AG10803 (cell line): ENCODE data around the gene PCDHA1.
"Not testable (repeated sequence)": the region's sequence is repeated elsewhere in the genome, so short reads cannot be mapped to it uniquely, and the experiment has no call there.

Experiments used
- DNase-seq: peaks from one replicate; pipeline ENCODE4 v3.0.0; 2010; ENCODE audit warnings: low read depth
- H3K4me3 ChIP-seq: 2 replicates; pipeline ENCODE4 v1.5.1; 2011; ENCODE audit warnings: mild to moderate bottlenecking, low read length, control low read depth
- TF ChIP-seq, protein P1 (sequence below): conservative IDR thresholded peaks from 2 replicates; pipeline ENCODE4 v1.5.1; 2011; ENCODE audit warnings: mild to moderate bottlenecking, low read length, control low read depth, inconsistent platforms

PCDHA1 gene

DNA sequence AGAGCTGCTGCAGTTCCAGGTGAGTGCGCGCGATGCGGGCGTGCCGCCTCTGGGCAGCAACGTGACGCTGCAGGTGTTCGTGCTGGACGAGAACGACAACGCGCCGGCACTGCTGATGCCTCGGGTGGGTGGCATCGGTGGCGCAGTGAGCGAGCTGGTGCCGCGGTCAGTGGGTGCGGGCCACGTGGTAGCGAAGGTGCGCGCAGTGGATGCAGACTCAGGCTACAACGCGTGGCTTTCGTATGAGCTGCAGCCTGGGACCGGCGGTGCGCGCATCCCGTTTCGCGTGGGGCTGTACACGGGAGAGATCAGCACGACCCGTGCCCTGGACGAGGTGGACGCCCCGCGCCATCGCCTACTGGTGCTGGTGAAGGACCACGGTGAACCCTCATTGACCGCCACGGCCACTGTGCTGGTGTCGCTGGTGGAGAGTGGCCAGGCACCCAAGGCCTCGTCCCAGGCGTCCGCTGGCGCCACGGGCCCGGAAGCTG, 16.9 kb downstream of the PCDHA1 start:
- no peak overlapping the region for H3K4me3 ChIP-seq
- TF ChIP-seq, protein P1, sequence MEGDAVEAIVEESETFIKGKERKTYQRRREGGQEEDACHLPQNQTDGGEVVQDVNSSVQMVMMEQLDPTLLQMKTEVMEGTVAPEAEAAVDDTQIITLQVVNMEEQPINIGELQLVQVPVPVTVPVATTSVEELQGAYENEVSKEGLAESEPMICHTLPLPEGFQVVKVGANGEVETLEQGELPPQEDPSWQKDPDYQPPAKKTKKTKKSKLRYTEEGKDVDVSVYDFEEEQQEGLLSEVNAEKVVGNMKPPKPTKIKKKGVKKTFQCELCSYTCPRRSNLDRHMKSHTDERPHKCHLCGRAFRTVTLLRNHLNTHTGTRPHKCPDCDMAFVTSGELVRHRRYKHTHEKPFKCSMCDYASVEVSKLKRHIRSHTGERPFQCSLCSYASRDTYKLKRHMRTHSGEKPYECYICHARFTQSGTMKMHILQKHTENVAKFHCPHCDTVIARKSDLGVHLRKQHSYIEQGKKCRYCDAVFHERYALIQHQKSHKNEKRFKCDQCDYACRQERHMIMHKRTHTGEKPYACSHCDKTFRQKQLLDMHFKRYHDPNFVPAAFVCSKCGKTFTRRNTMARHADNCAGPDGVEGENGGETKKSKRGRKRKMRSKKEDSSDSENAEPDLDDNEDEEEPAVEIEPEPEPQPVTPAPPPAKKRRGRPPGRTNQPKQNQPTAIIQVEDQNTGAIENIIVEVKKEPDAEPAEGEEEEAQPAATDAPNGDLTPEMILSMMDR, result no peak
- no peak for DNase-seq

DNA sequence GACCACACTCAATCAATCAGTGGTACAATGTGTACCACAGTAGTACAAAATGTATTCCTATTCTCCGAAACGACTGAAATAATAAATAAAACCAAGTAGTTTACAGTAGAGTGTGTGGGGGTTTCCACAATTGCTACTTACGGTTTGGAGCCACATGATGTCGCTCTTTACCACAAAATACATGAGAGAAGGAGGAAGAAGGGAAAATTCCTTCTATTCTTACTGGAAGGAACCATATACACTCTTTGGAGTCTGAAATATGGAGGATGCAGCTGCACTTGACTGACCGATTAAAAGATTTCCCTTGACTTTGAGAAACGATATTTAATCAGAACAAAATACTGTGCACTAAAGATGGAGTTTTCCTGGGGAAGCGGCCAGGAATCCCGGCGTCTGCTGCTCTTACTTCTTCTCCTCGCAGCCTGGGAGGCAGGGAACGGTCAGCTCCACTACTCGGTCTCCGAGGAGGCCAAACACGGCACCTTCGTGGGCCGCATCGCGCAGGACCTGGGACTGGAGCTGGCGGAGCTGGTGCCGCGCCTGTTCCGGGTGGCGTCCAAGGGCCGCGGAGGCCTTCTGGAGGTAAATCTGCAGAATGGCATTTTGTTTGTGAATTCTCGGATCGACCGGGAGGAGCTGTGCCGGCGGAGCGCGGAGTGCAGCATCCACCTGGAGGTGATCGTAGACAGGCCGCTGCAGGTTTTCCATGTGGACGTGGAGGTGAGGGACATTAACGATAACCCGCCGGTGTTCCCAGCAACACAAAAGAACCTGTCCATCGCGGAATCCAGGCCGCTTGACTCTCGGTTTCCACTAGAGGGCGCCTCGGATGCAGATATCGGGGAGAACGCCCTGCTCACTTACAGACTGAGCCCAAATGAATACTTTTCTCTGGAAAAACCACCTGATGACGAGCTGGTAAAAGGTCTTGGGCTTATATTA, 21.2 kb downstream of the PCDHA1 start, which contains the start of gene PCDHA4:
PCDHA4 (plus strand) TSS at position 235 of the 942 bp plus-strand sequence.
- peak; percentile 9 for DNase-seq
- H3K4me3 ChIP-seq, result peak within 1 kb of the TSS; percentile 44
- TF ChIP-seq, protein P1, result peak; percentile 51

DNA sequence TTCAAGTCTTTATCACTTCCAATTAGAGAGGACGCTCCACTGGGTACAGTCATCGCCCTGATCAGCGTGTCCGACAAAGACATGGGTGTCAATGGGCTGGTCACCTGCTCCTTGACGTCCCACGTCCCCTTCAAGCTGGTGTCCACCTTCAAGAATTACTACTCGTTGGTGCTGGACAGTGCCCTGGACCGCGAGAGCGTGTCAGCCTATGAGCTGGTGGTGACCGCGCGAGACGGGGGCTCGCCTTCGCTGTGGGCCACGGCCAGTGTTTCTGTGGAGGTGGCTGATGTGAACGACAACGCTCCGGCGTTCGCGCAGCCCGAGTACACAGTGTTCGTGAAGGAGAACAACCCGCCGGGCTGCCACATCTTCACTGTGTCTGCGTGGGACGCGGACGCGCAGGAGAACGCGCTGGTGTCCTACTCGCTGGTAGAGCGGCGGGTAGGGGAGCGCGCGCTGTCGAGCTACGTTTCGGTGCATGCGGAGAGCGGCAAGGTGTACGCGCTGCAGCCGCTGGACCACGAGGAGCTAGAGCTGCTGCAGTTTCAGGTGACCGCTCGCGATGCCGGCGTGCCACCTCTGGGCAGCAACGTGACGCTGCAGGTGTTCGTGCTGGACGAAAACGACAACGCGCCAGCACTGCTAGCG, 22.4 kb downstream of the PCDHA1 start:
- DNase-seq, H3K4me3 ChIP-seq: not testable (repeated sequence)

DNA sequence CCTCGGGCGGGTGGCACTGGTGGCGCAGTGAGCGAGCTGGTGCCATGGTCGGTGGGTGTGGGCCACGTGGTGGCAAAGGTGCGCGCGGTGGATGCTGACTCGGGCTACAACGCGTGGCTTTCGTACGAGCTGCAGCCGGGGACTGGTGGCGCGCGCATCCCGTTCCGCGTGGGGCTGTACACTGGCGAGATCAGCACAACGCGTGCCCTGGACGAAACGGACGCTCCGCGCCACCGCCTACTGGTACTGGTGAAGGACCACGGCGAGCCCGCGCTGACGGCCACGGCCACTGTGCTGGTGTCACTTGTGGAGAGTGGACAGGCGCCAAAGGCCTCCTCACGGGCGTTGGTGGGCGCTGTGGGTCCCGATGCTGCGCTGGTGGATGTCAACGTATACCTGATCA, 22.9 kb downstream of the PCDHA1 start:
- H3K4me3 ChIP-seq, result no peak overlapping the region
- no peak for DNase-seq
- TF ChIP-seq, protein P1, result no peak

DNA sequence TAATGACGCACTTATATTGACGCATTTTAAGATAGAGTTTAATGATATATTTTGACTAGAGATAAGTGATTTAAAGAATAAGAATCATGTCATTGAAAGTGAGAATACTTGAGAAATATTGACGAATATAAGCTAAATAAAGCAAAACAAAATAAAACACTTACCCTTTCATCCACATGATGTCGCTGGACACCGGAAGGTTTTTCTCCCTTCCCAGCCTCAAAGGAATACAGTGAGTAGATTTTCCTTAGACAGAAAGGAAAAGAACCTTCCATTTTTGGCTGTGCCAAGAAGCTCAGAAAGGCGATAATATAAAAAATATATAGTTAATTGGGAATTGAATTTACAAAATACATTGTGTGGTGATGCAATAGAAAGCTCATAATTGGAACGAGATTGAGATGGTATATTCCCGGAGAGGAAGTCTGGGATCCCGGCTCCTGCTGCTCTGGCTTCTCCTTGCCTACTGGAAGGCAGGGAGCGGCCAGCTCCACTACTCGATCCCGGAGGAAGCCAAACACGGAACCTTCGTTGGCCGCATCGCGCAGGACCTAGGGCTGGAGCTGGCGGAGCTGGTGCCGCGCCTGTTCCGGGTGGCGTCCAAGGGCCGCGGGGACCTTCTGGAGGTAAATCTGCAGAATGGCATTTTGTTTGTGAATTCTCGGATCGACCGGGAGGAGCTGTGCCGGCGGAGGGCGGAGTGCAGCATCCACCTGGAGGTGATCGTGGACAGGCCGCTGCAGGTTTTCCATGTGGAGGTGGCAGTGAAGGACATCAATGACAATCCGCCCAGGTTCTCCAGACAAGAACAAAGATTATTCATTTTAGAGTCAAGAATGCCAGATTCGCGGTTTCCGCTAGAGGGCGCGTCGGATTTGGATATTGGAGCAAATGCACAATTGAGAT, 35.7 kb downstream of the PCDHA1 start, which contains the start of gene PCDHA5:
PCDHA5 (plus strand) TSS at position 239 of the 906 bp plus-strand sequence.
- H3K4me3 ChIP-seq, result no peak within 1 kb of the TSS
- peak; percentile 4 for DNase-seq
- TF ChIP-seq, protein P1, result peak; percentile 45

DNA sequence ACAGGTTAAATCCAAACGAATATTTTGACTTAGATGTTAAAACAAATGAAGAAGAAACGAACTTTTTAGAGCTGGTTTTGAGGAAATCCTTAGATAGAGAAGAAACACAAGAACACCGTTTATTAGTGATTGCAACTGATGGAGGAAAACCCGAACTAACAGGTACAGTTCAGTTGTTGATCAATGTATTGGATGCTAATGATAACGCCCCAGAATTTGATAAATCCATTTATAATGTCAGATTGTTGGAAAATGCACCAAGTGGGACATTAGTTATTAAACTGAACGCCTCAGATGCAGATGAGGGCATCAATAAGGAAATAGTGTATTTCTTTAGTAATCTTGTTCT, 36.3 kb downstream of the PCDHA1 start:
- TF ChIP-seq, protein P1, result no peak
- H3K4me3 ChIP-seq, result no peak overlapping the region
- no peak for DNase-seq

DNA sequence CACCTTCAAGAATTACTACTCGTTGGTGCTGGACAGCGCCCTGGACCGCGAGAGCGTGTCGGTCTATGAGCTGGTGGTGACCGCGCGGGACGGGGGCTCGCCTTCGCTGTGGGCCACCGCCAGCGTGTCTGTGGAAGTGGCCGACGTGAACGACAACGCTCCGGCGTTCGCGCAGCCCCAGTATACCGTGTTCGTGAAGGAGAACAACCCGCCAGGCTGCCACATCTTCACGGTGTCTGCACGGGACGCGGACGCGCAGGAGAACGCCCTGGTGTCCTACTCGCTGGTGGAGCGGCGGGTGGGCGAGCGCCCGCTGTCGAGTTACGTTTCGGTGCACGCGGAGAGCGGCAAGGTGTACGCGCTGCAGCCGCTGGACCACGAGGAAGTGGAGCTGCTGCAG, 37.0 kb downstream of the PCDHA1 start:
- not testable (repeated sequence) for DNase-seq, H3K4me3 ChIP-seq
